Bone marrow (tissue), 2 donors: ENCODE data around the gene KRTAP5-2.

ENCODE experiments used
- DNase-seq, 2 donors: peaks; one replicate each; lab custom pipeline; 2025; lab: John Stamatoyannopoulos, UW

The KRTAP5-2 gene

GRCh38 chr11:1555713-1556153 is 42.4 kb downstream of the KRTAP5-2 start:
- no peak for DNase-seq

GRCh38 chr11:1554981-1555712 is 42.9 kb downstream of the KRTAP5-2 start:
- no peak for DNase-seq

- no peak for DNase-seq
Measured at GRCh38 chr11:1553808-1554594, 44.1 kb downstream of the KRTAP5-2 start.

GRCh38 chr11:1549338-1550330 is 48.5 kb downstream of the KRTAP5-2 start:
- DNase-seq, result no peak

GRCh38 chr11:1548221-1549070 is 49.6 kb downstream of the KRTAP5-2 start:
- DNase-seq, result no peak

- no peak for DNase-seq
Measured at GRCh38 chr11:1547467-1548098, 50.5 kb downstream of the KRTAP5-2 start.
